ENCODE data around the gene RAB27A.
"Not testable (repeated sequence)": the region's sequence is repeated elsewhere in the genome, so short reads cannot be mapped to it uniquely, and the experiment has no call there.

Gene RAB27A

GRCh38 chr15:55250392-55250791 lies 39.2 kb downstream of the RAB27A start:
- no peak for DNase-seq (ENCODE audit: low spot score)

GRCh38 chr15:55249885-55250284 lies 39.7 kb downstream of the RAB27A start:
- DNase-seq (ENCODE audit: low spot score), result not testable (repeated sequence)

- no peak for DNase-seq (ENCODE audit: low spot score)
Measured at GRCh38 chr15:55248895-55249294, 40.7 kb downstream of the RAB27A start.

- no peak for DNase-seq (ENCODE audit: low spot score)
Measured at GRCh38 chr15:55247766-55248427, 41.7 kb downstream of the RAB27A start.

- DNase-seq (ENCODE audit: low spot score), result no peak
Measured at GRCh38 chr15:55247311-55247710, 42.3 kb downstream of the RAB27A start.

- no peak for DNase-seq (ENCODE audit: low spot score)
Measured at GRCh38 chr15:55246567-55246966, 43.0 kb downstream of the RAB27A start.

- no peak for DNase-seq (ENCODE audit: low spot score)
Measured at GRCh38 chr15:55245059-55245458, 44.6 kb downstream of the RAB27A start.

- DNase-seq (ENCODE audit: low spot score), result no peak
Measured at GRCh38 chr15:55241891-55242290, 47.7 kb downstream of the RAB27A start.

- no peak for DNase-seq (ENCODE audit: low spot score)
Measured at GRCh38 chr15:55241186-55241585, 48.4 kb downstream of the RAB27A start.

- no peak for DNase-seq (ENCODE audit: low spot score)
Measured at GRCh38 chr15:55240125-55240760, 49.4 kb downstream of the RAB27A start.

- no peak for DNase-seq (ENCODE audit: low spot score)
Measured at GRCh38 chr15:55239440-55240124, 50.0 kb downstream of the RAB27A start.

- no peak for DNase-seq (ENCODE audit: low spot score)
Measured at GRCh38 chr15:55238877-55239276, 50.7 kb downstream of the RAB27A start.

GRCh38 chr15:55237219-55238130 lies 52.1 kb downstream of the RAB27A start:
- DNase-seq (ENCODE audit: low spot score), result no peak

- no peak for DNase-seq (ENCODE audit: low spot score)
Measured at GRCh38 chr15:55235546-55236036, 54.0 kb downstream of the RAB27A start.

- DNase-seq (ENCODE audit: low spot score), result no peak
Measured at GRCh38 chr15:55234800-55235104, 54.9 kb downstream of the RAB27A start.

GRCh38 chr15:55234104-55234799 lies 55.4 kb downstream of the RAB27A start:
- no peak for DNase-seq (ENCODE audit: low spot score)

- no peak for DNase-seq (ENCODE audit: low spot score)
Measured at GRCh38 chr15:55231455-55231854, 58.2 kb downstream of the RAB27A start.

GRCh38 chr15:55230953-55231352 lies 58.7 kb downstream of the RAB27A start:
- DNase-seq (ENCODE audit: low spot score), result no peak

GRCh38 chr15:55230051-55230670 lies 59.5 kb downstream of the RAB27A start:
- no peak for DNase-seq (ENCODE audit: low spot score)

- DNase-seq (ENCODE audit: low spot score), result no peak
Measured at GRCh38 chr15:55226127-55226526, 63.5 kb downstream of the RAB27A start.

GRCh38 chr15:55224892-55225291 lies 64.7 kb downstream of the RAB27A start:
- DNase-seq (ENCODE audit: low spot score), result no peak
